ENCODE results near the gene FAM168A. TPM values are rescaled to one million over a fixed set of nuclear protein-coding genes. Genes with fewer than 3 reads are reported as not detected.

The FAM168A gene
- total and polyA plus RNA-seq, 2 of the 8 experiments (the other 6 are each of a cell fraction or from before 2014, with no cell fraction given) = 17.1 to 21.6 TPM

DNA sequence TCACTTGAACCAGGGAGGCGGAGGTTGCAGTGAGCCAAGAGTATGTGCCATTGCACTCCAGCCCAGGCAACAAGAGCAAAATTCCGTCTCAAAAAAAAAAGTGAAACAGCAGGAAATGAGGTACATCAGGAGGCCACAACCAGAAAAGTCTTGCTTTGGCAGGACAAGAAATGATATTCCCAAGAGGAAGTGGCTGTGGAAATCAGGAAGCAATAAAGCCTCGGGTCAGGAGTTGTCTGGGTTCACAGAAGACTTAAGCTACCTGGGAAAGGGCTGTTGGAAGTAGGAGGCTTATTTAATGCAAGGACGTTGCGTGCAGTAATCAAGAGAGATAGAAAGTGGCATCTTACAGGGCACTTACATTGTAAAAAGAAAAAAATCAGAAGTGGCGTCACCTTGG lies 231.0 kb downstream of the FAM168A start:
- peaks cover 0 to 3% (median under 1%) of the 10 kb centered on the region in 4 experiments; a peak in 4 of 7 replicates for H3K4me1 ChIP-seq (replicated peaks in 1 of 4; ENCODE audit: control insufficient read depth in 3 of 4, insufficient read depth in 4 of 4, low read length in 3 of 4)
- H2BK12ac ChIP-seq (ENCODE audit: low read depth, low read length) = no peak overlapping the region
- H3K56ac ChIP-seq (replicated peaks; ENCODE audit: insufficient read length, low read depth, low read length) = no peak overlapping the region
- H2BK15ac ChIP-seq (ENCODE audit: low read length) = no peak overlapping the region
- no peak overlapping the region for H3K4ac ChIP-seq (replicated peaks; ENCODE audit: insufficient read length, low read depth, low read length)
- peaks cover 3 to 5% of the 10 kb centered on the region in 2 experiments for H4K20me1 ChIP-seq (replicated peaks in 1 of 2; ENCODE audit: control insufficient read depth in 1 of 2, insufficient read depth in 2 of 2, low read length in 2 of 2)
- no peak overlapping the region for H3K14ac ChIP-seq (ENCODE audit: insufficient read length)
- H2AK5ac ChIP-seq (ENCODE audit: low read depth, low read length) = no peak overlapping the region
- H3K23me2 ChIP-seq (ENCODE audit: low read depth, low read length) = peaks cover 3% of the 10 kb centered on the region; the same call in 1 of the 2 replicates
- no peak overlapping the region for H2AFZ ChIP-seq (ENCODE audit: low read length)
- H3K9ac ChIP-seq (replicated peaks in 1 of 4; ENCODE audit: extremely low read depth in 1 of 4, low read depth in 3 of 4, low read length in 3 of 4) = no peak overlapping the region
- DNase-seq (ENCODE audit: low read depth in 1 of 2, low spot score in 2 of 2) (no peak), FAIRE-seq (no peak)
- no peak overlapping the region for H4K8ac ChIP-seq (ENCODE audit: extremely low read depth, insufficient read depth, low read length)
- ChIA-PET CTCF (ENCODE audit: partially characterized antibody) (interaction anchor here (0.7 to 59.1 kb wide), 4 partner anchors 8 to 150 kb away, joined by 3 to 1456 read pairs (median 730); partner anchors contain the start of gene RELT), POLR2A (ENCODE audit: partially characterized antibody) (interaction anchor here (1.0 kb wide), 1 partner anchor 22 kb away, joined by 3 read pairs; no protein-coding TSS in a partner anchor)
- H2BK5ac ChIP-seq (ENCODE audit: low read depth, low read length) = no peak overlapping the region
- H3K9me3 ChIP-seq (ENCODE audit: insufficient read depth in 2 of 2, low read depth in 1 of 2, low read length in 1 of 2) = no peaks in the 10 kb centered on the region
- H4K5ac ChIP-seq (ENCODE audit: insufficient read length, low read depth, low read length) = no peak overlapping the region
- H3K4me2 ChIP-seq (ENCODE audit: insufficient read depth in 1 of 2, low read depth in 2 of 2, low read length in 2 of 2) = no peak overlapping the region
- no peak overlapping the region for H4K91ac ChIP-seq (replicated peaks; ENCODE audit: insufficient read length, low read length)
- no peak overlapping the region for H2BK120ac ChIP-seq (replicated peaks; ENCODE audit: low read depth, low read length)
- no peaks in the 10 kb centered on the region for H3K79me2 ChIP-seq (ENCODE audit: control insufficient read depth in 1 of 2, insufficient read depth in 2 of 2, low read length in 2 of 2)
- H3K27ac ChIP-seq (ENCODE audit: low read depth, low read length) = no peak overlapping the region
- no peak overlapping the region for H3K23ac ChIP-seq (ENCODE audit: insufficient read length)
- H3K79me1 ChIP-seq (ENCODE audit: low read depth, low read length) = no peaks in the 10 kb centered on the region
- 97% methylated on average over 6 of the region's 6 CpGs; no CpG with 5 or more reads in 1 of the 2 experiments for WGBS, 2 experiments (ENCODE audit: extremely low coverage in 1 of 2, insufficient coverage in 1 of 2, insufficient read length in 1 of 2, insufficient replicate concordance in 2 of 2, low coverage in 1 of 2, low lambda C conversion rate in 2 of 2, missing lambda C conversion rate in 1 of 2)
- H3K36me3 ChIP-seq (ENCODE audit: control insufficient read depth in 2 of 4, insufficient read depth in 4 of 4, low read length in 3 of 4) = no peaks in the 10 kb centered on the region
- no peak overlapping the region for H3K18ac ChIP-seq (ENCODE audit: extremely low read depth, low read length)
- peaks cover 0 to 4% (median 2%) of the 10 kb centered on the region in 4 experiments; a peak in 4 of 7 replicates for H3K27me3 ChIP-seq (replicated peaks in 1 of 4; ENCODE audit: control insufficient read depth in 3 of 4, extremely low read depth in 1 of 4, insufficient read depth in 3 of 4, low read length in 3 of 4)
- H3K4me3 ChIP-seq (ENCODE audit: extremely low read depth in 1 of 4, insufficient read depth in 2 of 4, low read depth in 3 of 4, low read length in 4 of 4) = no peak overlapping the region
- no peak overlapping the region for H2BK20ac ChIP-seq (ENCODE audit: low read length)
- TF ChIP-seq, protein P1, sequence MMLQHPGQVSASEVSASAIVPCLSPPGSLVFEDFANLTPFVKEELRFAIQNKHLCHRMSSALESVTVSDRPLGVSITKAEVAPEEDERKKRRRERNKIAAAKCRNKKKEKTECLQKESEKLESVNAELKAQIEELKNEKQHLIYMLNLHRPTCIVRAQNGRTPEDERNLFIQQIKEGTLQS (IDR thresholded peaks at IDR 0.05; ENCODE audit: insufficient read depth, low read depth, low read length) = no peak
- TF ChIP-seq YY1 (IDR thresholded peaks at IDR 0.05; ENCODE audit: low read depth, low read length) (no peak), BRCA1 (IDR thresholded peaks at IDR 0.05; ENCODE audit: low read depth, low read length) (no peak), FOSL1 (IDR thresholded peaks at IDR 0.05; ENCODE audit: insufficient read depth, low read depth, low read length) (no peak), HDAC2 (IDR thresholded peaks at IDR 0.05; ENCODE audit: borderline replicate concordance in 1 of 2, low read depth in 2 of 2, low read length in 2 of 2) (no peak), CEBPB (IDR thresholded peaks at IDR 0.05; ENCODE audit: low read depth, low read length) (no peak), CTBP2 (IDR thresholded peaks at IDR 0.05; ENCODE audit: borderline replicate concordance, insufficient read depth, insufficient read length, low read length) (no peak), CHD2 (IDR thresholded peaks at IDR 0.05; ENCODE audit: low read length) (no peak), KDM1A (IDR thresholded peaks at IDR 0.05; ENCODE audit: borderline replicate concordance, low read length) (no peak), BCL11A (IDR thresholded peaks at IDR 0.05; ENCODE audit: low read depth in 2 of 2, low read length in 2 of 2) (no peak), SP2 (IDR thresholded peaks at IDR 0.05; ENCODE audit: low read length) (no peak), POU5F1 (IDR thresholded peaks at IDR 0.05; ENCODE audit: low read depth, low read length) (no peak), TEAD4 (IDR thresholded peaks at IDR 0.05; ENCODE audit: low read depth, low read length) (no peak), TAF7 (optimal IDR thresholded peaks at IDR 0.05; ENCODE audit: borderline replicate concordance, low read depth, low read length) (no peak)

Measured in H1 (cell line).